Naive thymus-derived CD4-positive, alpha-beta T cell (primary cell): ENCODE measurements around the gene ZNF789. TPM values are rescaled to one million over a fixed set of nuclear protein-coding genes. Genes with fewer than 3 reads are reported as not detected.
A peak's percentile ranks its signal among the peaks of the same experiment; 100 is the strongest.
"Not testable (repeated sequence)": the region's sequence is repeated elsewhere in the genome, so short reads cannot be mapped to it uniquely, and the experiment has no call there.

Experiments
- ATAC-seq: fragments of 150-1000 bp; cut with Tn5 transposase; 2 replicates; pipeline ENCODE4 v1.10.0; 2021; ENCODE audit warnings: mild to moderate bottlenecking, moderate library complexity
- CTCF ChIA-PET: fragments of 350-600 bp; sonication (Branson Sonifier 250); formaldehyde crosslinking; loops from one replicate; lab custom pipeline; 2021; ENCODE audit warnings: antibody characterized with exemption; lab: Charles Lee
- POLR2A ChIA-PET: fragments of 350-600 bp; sonication (Branson Sonifier 250); formaldehyde crosslinking; loops from one replicate; lab custom pipeline; 2021; ENCODE audit warnings: antibody characterized with exemption, inconsistent platforms; lab: Charles Lee
- DNase-seq, 9 donors: peaks; one replicate each; pipeline versions ENCODE4 v3.0.0 to v3.0.0-alpha.2; 2020 to 2022; ENCODE audit warnings: mixed read lengths in 1 of 9
- H3K27ac ChIP-seq: one replicate; pipeline ENCODE4 v1.7.0; 2013; ENCODE audit warnings: mild to moderate bottlenecking, low read depth, low read length, moderate library complexity
- H3K27me3 ChIP-seq, 2 donors: one replicate each; pipeline ENCODE4 v1.7.0; 2013; ENCODE audit warnings: low read length in 2 of 2, mild to moderate bottlenecking in 2 of 2, moderate library complexity in 2 of 2; ENCODE audit not compliant: control insufficient read depth in 2 of 2, insufficient read depth in 2 of 2
- H3K36me3 ChIP-seq, 3 experiments: 1 replicate in 2 of 3; 2 replicates in 1 of 3; pipeline ENCODE4 v1.7.0; 2013; ENCODE audit warnings: low read length in 3 of 3, mild to moderate bottlenecking in 3 of 3, moderate library complexity in 1 of 3; ENCODE audit not compliant: insufficient read depth in 3 of 3, control insufficient read depth in 2 of 3
- H3K4me1 ChIP-seq, 2 donors: one replicate each; pipeline ENCODE4 v1.7.0; 2013; ENCODE audit warnings: low read length in 2 of 2, mild to moderate bottlenecking in 2 of 2, moderate library complexity in 1 of 2; ENCODE audit not compliant: control insufficient read depth in 2 of 2, insufficient read depth in 2 of 2
- H3K4me3 ChIP-seq: 2 replicates; pipeline ENCODE4 v1.7.0; 2013; ENCODE audit warnings: mild to moderate bottlenecking, low read length
- H3K9me3 ChIP-seq, 3 experiments: 1 replicate in 2 of 3; 2 replicates in 1 of 3; pipeline ENCODE4 v1.7.0; 2013; ENCODE audit warnings: low read length in 3 of 3; ENCODE audit not compliant: control insufficient read depth in 2 of 3
- H3K27ac Mint-ChIP-seq, 9 donors: one replicate each; pipeline ENCODE4 v1.8.0; 2020 to 2022; ENCODE audit warnings: mixed read lengths in 9 of 9, mild to moderate bottlenecking in 8 of 9, moderate library complexity in 5 of 9, inconsistent platforms in 2 of 9
- H3K27me3 Mint-ChIP-seq, 5 donors: one replicate each; pipeline ENCODE4 v1.8.0; 2021 to 2022; ENCODE audit warnings: mixed read lengths in 5 of 5, mild to moderate bottlenecking in 1 of 5
- H3K36me3 Mint-ChIP-seq, 5 donors: one replicate each; pipeline ENCODE4 v1.8.0; 2020 to 2022; ENCODE audit warnings: mixed read lengths in 5 of 5, mild to moderate bottlenecking in 3 of 5, inconsistent platforms in 1 of 5
- H3K4me1 Mint-ChIP-seq, 7 donors: one replicate each; pipeline ENCODE4 v1.8.0; 2020 to 2022; ENCODE audit warnings: mixed read lengths in 7 of 7, mild to moderate bottlenecking in 3 of 7, inconsistent platforms in 1 of 7
- H3K4me3 Mint-ChIP-seq, 10 donors: one replicate each; pipeline ENCODE4 v1.8.0; 2020 to 2022; ENCODE audit warnings: mild to moderate bottlenecking in 10 of 10, mixed read lengths in 10 of 10, moderate library complexity in 6 of 10, inconsistent platforms in 2 of 10
- H3K9me3 Mint-ChIP-seq, 11 donors: one replicate each; pipeline ENCODE4 v1.8.0; 2020 to 2022; ENCODE audit warnings: mixed read lengths in 11 of 11, mild to moderate bottlenecking in 4 of 11, inconsistent platforms in 1 of 11, moderate library complexity in 1 of 11
- intact Hi-C, 2 donors: fragments of 100-400 bp; cut with micrococcal nuclease; formaldehyde crosslinking; loops; one replicate each; pipeline ENCODE4 v1.15.1; 2023
- polyA plus RNA-seq, 2 donors: library from polyadenylated mRNA; unstranded; fragments of 300-500 nt; fragmentation: Illumina TruSeq; gene quantifications; one replicate each; pipeline ENCODE4 v1.2.3, GENCODE V29; 2021
- total RNA-seq, 6 experiments: library from RNA in 5 of 6; stranded (reverse) in 5 of 6; gene quantifications; 1 replicate in 5 of 6; 2 replicates in 1 of 6; pipeline ENCODE4 v1.2.3 and lab custom pipeline; 2021 to 2026

Gene ZNF789
- total and polyA plus RNA-seq, 7 experiments from 2014 or later: 9.5 to 28.0 (median 25.1) TPM

DNA sequence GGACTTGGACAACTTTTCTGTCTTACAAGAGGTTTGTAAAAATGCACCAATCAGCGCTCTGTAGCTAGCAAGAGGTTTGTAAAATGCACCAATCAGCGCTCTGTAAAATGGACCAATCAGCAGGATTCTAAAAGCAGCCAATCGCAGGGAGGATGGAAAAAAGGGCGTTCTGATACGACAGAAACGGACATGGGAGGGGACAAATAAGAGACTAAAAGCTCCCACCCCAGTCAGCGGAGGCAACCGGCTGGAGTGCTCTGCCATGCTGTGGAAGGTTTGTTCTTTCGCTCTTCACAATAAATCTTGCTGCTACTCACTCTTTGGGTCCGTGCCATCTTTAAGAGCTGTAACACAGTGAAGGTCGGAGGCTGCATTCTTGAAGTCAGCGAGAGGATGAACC lies 28.5 kb downstream of the ZNF789 start:
- CTCF ChIA-PET, DNase-seq, H3K9me3 Mint-ChIP-seq, H3K27ac ChIP-seq, H3K27me3 Mint-ChIP-seq, H3K9me3 ChIP-seq, H3K27me3 ChIP-seq, ATAC-seq: not testable (repeated sequence)
- peaks cover 22 to 49% (median 42%) of the 10 kb centered on the region in 7 donors for H3K4me1 Mint-ChIP-seq
- peaks cover 6 to 33% (median 15%) of the 10 kb centered on the region in 5 donors for H3K36me3 Mint-ChIP-seq
- intact Hi-C loops: loop anchor here (5.0 to 10.0 kb wide), 7 partner anchors 356 to 624 kb away; partner anchors contain the start of genes SMURF1 (in 2 of the 2), AP4M1 (in 1 of the 2), COPS6 (in 1 of the 2) and MCM7 (in 1 of the 2)
- peak overlapping the region; percentile 95 to 100 (median 98) for H3K4me3 Mint-ChIP-seq
- H3K27ac Mint-ChIP-seq: peak overlapping the region in 7 of 9 donors; percentile 16 to 99 (median 98)
- H3K4me1 ChIP-seq: peaks cover 28 to 37% of the 10 kb centered on the region in 2 donors
- POLR2A ChIA-PET: interaction anchor here (0.7 to 2.7 kb wide), 10 partner anchors 10 to 928 kb away, joined by 3 to 33 read pairs (median 4); partner anchors contain the start of genes ATP5MF, BUD31, MEPCE and PDAP1
- H3K4me3 ChIP-seq: peak overlapping the region; percentile 99
- H3K36me3 ChIP-seq: peaks cover 0 to 24% (median 6%) of the 10 kb centered on the region in 3 experiments

DNA sequence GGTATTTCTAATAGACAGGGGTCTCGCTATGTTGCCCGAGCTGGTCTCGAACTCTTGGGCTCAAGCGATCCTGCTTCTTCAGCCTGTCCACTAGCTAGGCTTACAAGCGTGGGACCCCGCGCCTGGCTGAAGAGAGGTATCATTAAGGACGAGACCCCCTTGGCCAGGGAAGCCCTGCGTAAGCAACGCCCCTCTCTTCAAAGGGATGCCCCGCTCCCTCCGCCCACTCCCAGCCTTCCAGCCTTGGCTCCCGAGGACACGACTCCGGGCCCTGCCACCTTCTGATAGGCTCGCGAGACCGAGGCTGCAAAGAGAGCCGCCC lies 31.6 kb downstream of the ZNF789 start:
- no peaks in the 10 kb centered on the region for H3K27me3 ChIP-seq
- intact Hi-C loops: loop anchor here (1.0 to 10.0 kb wide), 21 partner anchors 32 to 1333 kb away; partner anchors contain the start of genes ATP5MF (in 2 of the 2), FAM200A (in 2 of the 2), SMURF1 (in 2 of the 2) and ZNF3 (in 2 of the 2)
- H3K4me1 Mint-ChIP-seq: peaks cover 20 to 41% (median 34%) of the 10 kb centered on the region in 7 donors
- POLR2A ChIA-PET: interaction anchor here (0.6 to 3.5 kb wide), 23 partner anchors 8 to 646 kb away, joined by 3 to 52 read pairs (median 6); partner anchors contain the start of genes ATP5MF, BUD31, CPSF4 and FAM200A
- CTCF ChIA-PET: interaction anchor here (1.0 kb wide), 1 partner anchor 76 kb away, joined by 4 read pairs; no protein-coding TSS in a partner anchor
- no peaks in the 10 kb centered on the region for H3K27me3 Mint-ChIP-seq
- H3K27ac ChIP-seq: peak overlapping the region; percentile 88
- H3K36me3 ChIP-seq: peaks cover 0 to 18% (median 0%) of the 10 kb centered on the region in 3 experiments
- no peak for ATAC-seq
- peak overlapping the region; percentile 98 for H3K4me3 ChIP-seq
- peak overlapping the region; percentile 84 to 100 (median 96) for H3K4me3 Mint-ChIP-seq
- peaks cover 13 to 27% of the 10 kb centered on the region in 2 donors for H3K4me1 ChIP-seq
- H3K27ac Mint-ChIP-seq: peak overlapping the region; percentile 68 to 99 (median 97)
- no peak for DNase-seq
- peaks cover 0 to 3% (median 0%) of the 10 kb centered on the region in 11 donors for H3K9me3 Mint-ChIP-seq
- peaks cover 0 to 19% (median 5%) of the 10 kb centered on the region in 5 donors for H3K36me3 Mint-ChIP-seq
- H3K9me3 ChIP-seq: no peaks in the 10 kb centered on the region

DNA sequence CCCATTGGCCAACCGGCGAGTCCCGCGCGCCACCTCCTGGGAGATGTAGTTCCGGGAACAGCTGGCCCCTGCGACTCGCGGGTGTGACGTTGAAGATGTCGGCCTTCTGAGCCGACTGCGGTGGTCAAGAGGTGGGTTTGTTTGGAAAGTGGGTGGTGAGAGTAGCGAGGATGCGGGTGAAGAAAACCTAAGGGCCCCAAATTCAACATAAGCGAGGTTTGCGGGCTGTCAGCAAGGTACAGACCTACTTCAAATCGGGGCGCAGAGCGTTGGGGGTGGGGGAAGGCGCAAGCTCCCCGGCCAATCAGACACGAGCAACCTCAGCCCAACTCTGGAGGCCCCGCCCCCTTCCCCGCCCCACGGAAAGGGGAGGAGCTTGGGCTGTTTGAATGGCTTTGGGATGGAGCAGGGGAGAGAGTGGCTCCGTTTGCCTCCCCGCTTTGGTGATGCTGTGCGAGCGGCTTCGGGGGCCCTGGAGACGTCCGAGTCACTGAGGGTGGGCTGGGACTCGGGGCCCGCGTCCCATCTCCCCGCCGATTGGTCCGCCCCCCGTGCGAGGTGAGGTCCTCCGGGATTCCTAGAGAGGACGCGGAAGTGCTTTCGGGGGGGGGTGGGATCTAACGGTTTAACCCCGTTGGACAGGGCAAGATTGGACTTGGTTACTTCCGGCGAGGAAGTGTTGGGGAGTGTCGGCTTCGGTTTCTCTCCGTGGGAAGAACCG lies 32.1 kb downstream of the ZNF789 start, which contains the start of gene ZKSCAN5:
TSS of gene ZKSCAN5 (plus strand) at position 60 of the 721 bp plus-strand sequence. CDS start 1,383 bp downstream, outside the sequence.
- Mint-ChIP-seq H3K4me3 (peak within 1 kb of the TSS; percentile 84 to 100 (median 96)), H3K27me3 (no peaks in the 10 kb centered on the region), H3K27ac (peak within 1 kb of the TSS; percentile 68 to 99 (median 97)), H3K9me3 (peaks cover 0 to 3% (median 0%) of the 10 kb centered on the region in 11 donors), H3K4me1 (peaks cover 20 to 41% (median 30%) of the 10 kb centered on the region in 7 donors), H3K36me3 (peaks cover 0 to 16% (median 5%) of the 10 kb centered on the region in 5 donors)
- ChIA-PET POLR2A (interaction anchor here (0.6 to 3.5 kb wide), 26 partner anchors 9 to 645 kb away, joined by 3 to 52 read pairs (median 6); partner anchors contain the start of genes AP4M1, ATP5MF, BUD31 and CPSF4), CTCF (interaction anchor here (1.0 kb wide), 2 partner anchors 28 to 75 kb away, joined by 3 to 4 read pairs; no protein-coding TSS in a partner anchor)
- peaks cover 0 to 12% (median 0%) of the 10 kb centered on the region in 3 experiments for H3K36me3 ChIP-seq
- intact Hi-C loops: loop anchor here (1.0 to 10.0 kb wide), 21 partner anchors 32 to 1333 kb away; partner anchors contain the start of genes ATP5MF (in 2 of the 2), FAM200A (in 2 of the 2), SMURF1 (in 2 of the 2) and ZNF3 (in 2 of the 2)
- ATAC-seq (peak; percentile 93), DNase-seq (peak; percentile 93 to 98 (median 97))
- H3K27me3 ChIP-seq: no peaks in the 10 kb centered on the region
- H3K4me1 ChIP-seq: peaks cover 13 to 27% of the 10 kb centered on the region in 2 donors
- H3K9me3 ChIP-seq: no peaks in the 10 kb centered on the region
- H3K4me3 ChIP-seq: peak within 1 kb of the TSS; percentile 98
- peak within 1 kb of the TSS; percentile 88 for H3K27ac ChIP-seq

DNA sequence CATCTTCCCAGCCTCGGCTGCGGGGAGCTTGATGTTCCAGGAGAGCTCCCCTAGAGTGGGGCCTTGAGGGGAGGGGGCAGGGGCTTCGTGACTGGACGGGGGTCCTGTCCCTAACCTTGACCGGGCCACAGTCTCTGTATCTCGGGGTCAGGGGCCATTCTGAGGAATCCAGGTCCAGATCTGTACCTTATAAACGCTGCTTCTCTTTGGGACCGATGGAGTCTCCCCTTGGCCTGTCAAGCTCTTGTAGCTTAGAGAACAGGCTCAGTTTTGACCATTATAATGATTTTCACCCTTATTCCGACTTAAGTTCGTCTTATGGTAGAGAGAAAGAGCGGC lies 32.6 kb downstream of the ZNF789 start:
- Mint-ChIP-seq H3K4me1 (peaks cover 20 to 38% (median 30%) of the 10 kb centered on the region in 7 donors), H3K9me3 (peaks cover 0 to 2% (median 0%) of the 10 kb centered on the region in 11 donors), H3K27me3 (no peaks in the 10 kb centered on the region), H3K36me3 (peaks cover 0 to 14% (median under 1%) of the 10 kb centered on the region in 5 donors), H3K27ac (peak overlapping the region; percentile 68 to 99 (median 97)), H3K4me3 (peak overlapping the region; percentile 84 to 100 (median 96))
- peaks cover 13 to 27% of the 10 kb centered on the region in 2 donors for H3K4me1 ChIP-seq
- intact Hi-C loops: loop anchor here (2.0 to 10.0 kb wide), 9 partner anchors 120 to 924 kb away; partner anchors contain the start of genes ZNF3 (in 2 of the 2), ARPC1B (in 1 of the 2), COPS6 (in 1 of the 2) and MEPCE (in 1 of the 2)
- ATAC-seq: no peak
- peak overlapping the region; percentile 98 for H3K4me3 ChIP-seq
- peak overlapping the region; percentile 88 for H3K27ac ChIP-seq
- no peaks in the 10 kb centered on the region for H3K27me3 ChIP-seq
- ChIA-PET POLR2A (interaction anchor here (0.6 to 3.5 kb wide), 19 partner anchors 9 to 615 kb away, joined by 3 to 52 read pairs (median 6); partner anchors contain the start of genes AP4M1, ATP5MF, BUD31 and CPSF4), CTCF (interaction anchor here (1.0 kb wide), 1 partner anchor 27 kb away, joined by 3 read pairs; no protein-coding TSS in a partner anchor)
- H3K9me3 ChIP-seq: no peaks in the 10 kb centered on the region
- DNase-seq: peak in 1 of 9 donors; percentile 17
- peaks cover 0 to 7% (median 0%) of the 10 kb centered on the region in 3 experiments for H3K36me3 ChIP-seq

DNA sequence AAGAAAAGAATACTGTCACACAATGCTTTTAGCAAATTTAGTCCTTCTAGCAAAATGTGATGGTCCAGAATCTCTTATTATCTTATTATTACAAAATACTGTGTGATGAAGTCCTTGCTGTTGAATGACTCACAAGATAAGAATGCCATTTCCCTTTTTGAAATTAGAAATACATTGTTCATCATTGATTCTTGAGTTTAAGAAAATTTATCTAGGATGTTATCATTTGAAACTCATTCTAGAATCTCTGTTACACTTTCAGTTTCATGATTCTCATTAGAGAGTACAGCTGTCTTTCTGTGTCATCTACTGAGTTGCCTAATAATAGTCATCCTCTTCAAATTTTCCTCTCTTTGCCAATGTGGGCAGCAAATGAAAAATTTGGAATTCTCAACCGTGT lies 41.4 kb downstream of the ZNF789 start:
- ATAC-seq: no peak
- DNase-seq: no peak
- Mint-ChIP-seq H3K4me3 (no peak overlapping the region), H3K4me1 (peaks cover 0 to 17% (median 9%) of the 10 kb centered on the region in 7 donors), H3K27ac (no peak overlapping the region), H3K9me3 (no peaks in the 10 kb centered on the region), H3K36me3 (peaks cover 7 to 28% (median 15%) of the 10 kb centered on the region in 5 donors), H3K27me3 (no peaks in the 10 kb centered on the region)
- CTCF ChIA-PET: no interaction called here
- Histone ChIP-seq H3K4me1 (no peaks in the 10 kb centered on the region), H3K36me3 (peaks cover 0 to 46% (median 9%) of the 10 kb centered on the region in 3 experiments), H3K9me3 (no peaks in the 10 kb centered on the region), H3K27ac (no peak overlapping the region), H3K4me3 (no peak overlapping the region), H3K27me3 (no peaks in the 10 kb centered on the region)
- intact Hi-C loops: no loop called here
- POLR2A ChIA-PET: interaction anchor here (1.6 kb wide), 1 partner anchor 10 kb away, joined by 4 read pairs; the partner anchor contains the start of gene ZKSCAN5

DNA sequence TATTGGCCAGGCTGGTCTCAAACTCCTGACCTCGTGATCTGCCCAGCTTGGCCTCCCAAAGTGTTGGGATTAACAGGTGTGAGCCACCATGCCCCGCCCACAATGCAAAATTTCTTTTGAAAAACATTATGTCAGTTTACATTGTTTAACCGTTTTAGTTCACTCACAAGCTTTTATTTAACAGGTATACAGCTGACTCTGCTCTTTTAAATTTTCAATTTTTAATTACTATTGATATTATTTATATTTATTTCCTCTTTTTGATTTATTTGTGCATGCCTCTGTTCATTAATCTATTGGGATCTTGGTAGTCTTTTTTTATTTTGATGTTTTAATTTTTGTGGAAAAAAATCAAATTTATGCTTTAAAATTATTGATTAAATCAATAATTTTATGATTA lies 48.7 kb downstream of the ZNF789 start:
- POLR2A ChIA-PET: no interaction called here

More for the DNA sequence above, 48.7 kb downstream of the ZNF789 start:
- H3K27me3 Mint-ChIP-seq: no peaks in the 10 kb centered on the region
- Histone ChIP-seq H3K27me3 (no peaks in the 10 kb centered on the region), H3K27ac (no peak overlapping the region), H3K36me3 (peaks cover 0 to 28% (median 5%) of the 10 kb centered on the region in 3 experiments), H3K4me3 (no peak overlapping the region), H3K9me3 (no peaks in the 10 kb centered on the region), H3K4me1 (no peaks in the 10 kb centered on the region)
- ATAC-seq (no peak), DNase-seq (no peak)
- H3K4me3 Mint-ChIP-seq: no peak overlapping the region
- H3K4me1 Mint-ChIP-seq: peaks cover 0 to 6% (median 0%) of the 10 kb centered on the region in 7 donors
- no peak overlapping the region for H3K27ac Mint-ChIP-seq
- peaks cover 13 to 48% (median 26%) of the 10 kb centered on the region in 5 donors for H3K36me3 Mint-ChIP-seq
- CTCF ChIA-PET: no interaction called here
- peaks cover 0 to 8% (median 0%) of the 10 kb centered on the region in 11 donors for H3K9me3 Mint-ChIP-seq
- intact Hi-C loops: no loop called here
